ENCODE results near the gene PRKCE.

GRCh38 chr2:45781464-45781811 lies 130.0 kb downstream of the PRKCE start:
- TF ChIP-seq, protein P1, sequence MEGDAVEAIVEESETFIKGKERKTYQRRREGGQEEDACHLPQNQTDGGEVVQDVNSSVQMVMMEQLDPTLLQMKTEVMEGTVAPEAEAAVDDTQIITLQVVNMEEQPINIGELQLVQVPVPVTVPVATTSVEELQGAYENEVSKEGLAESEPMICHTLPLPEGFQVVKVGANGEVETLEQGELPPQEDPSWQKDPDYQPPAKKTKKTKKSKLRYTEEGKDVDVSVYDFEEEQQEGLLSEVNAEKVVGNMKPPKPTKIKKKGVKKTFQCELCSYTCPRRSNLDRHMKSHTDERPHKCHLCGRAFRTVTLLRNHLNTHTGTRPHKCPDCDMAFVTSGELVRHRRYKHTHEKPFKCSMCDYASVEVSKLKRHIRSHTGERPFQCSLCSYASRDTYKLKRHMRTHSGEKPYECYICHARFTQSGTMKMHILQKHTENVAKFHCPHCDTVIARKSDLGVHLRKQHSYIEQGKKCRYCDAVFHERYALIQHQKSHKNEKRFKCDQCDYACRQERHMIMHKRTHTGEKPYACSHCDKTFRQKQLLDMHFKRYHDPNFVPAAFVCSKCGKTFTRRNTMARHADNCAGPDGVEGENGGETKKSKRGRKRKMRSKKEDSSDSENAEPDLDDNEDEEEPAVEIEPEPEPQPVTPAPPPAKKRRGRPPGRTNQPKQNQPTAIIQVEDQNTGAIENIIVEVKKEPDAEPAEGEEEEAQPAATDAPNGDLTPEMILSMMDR (IDR thresholded peaks at IDR 0.05) = no peak
- TF ChIP-seq POLR2A (IDR thresholded peaks at IDR 0.05) (no peak), POLR2AphosphoS5 (IDR thresholded peaks at IDR 0.05) (no peak), EP300 (IDR thresholded peaks at IDR 0.05) (no peak)
